GM06990 (cell line): ENCODE data around the gene BANK1.

ENCODE experiments used
- DNase-seq: peaks from one replicate; pipeline ENCODE4 v3.0.0-alpha.2; 2011; ENCODE audit not compliant: insufficient read length; ENCODE audit errors: extremely low read depth
- H3K27me3 ChIP-seq: replicated peaks from 2 replicates; pipeline ENCODE4 v1.6.0; 2011; ENCODE audit warnings: low read length; ENCODE audit not compliant: control insufficient read depth, insufficient read depth
- H3K36me3 ChIP-seq: 2 replicates; pipeline ENCODE4 v1.5.1; 2011; ENCODE audit warnings: low read length; ENCODE audit not compliant: control insufficient read depth, insufficient read depth
- H3K4me3 ChIP-seq: replicated peaks from 2 replicates; pipeline ENCODE4 v1.5.1; 2011; ENCODE audit warnings: low read depth, mild to moderate bottlenecking, control low read depth, low read length
- CTCF ChIP-seq: IDR thresholded peaks from 2 replicates; pipeline ENCODE4 v1.5.1; 2011; ENCODE audit warnings: low read length, control low read depth, mild to moderate bottlenecking, inconsistent platforms; ENCODE audit not compliant: insufficient read depth, poor library complexity, severe bottlenecking

The BANK1 gene

GRCh38 chr4:102037566-102037965, 247.0 kb downstream of the BANK1 start:
- Histone ChIP-seq H3K4me3 (no peak overlapping the region), H3K27me3 (no peaks in the 10 kb centered on the region), H3K36me3 (no peaks in the 10 kb centered on the region)
- DNase-seq, result no peak
- TF ChIP-seq CTCF, result no peak

- Histone ChIP-seq H3K4me3 (no peak overlapping the region), H3K27me3 (no peaks in the 10 kb centered on the region), H3K36me3 (no peaks in the 10 kb centered on the region)
- TF ChIP-seq CTCF, result no peak
- no peak for DNase-seq
These were observed 252.6 kb downstream of the BANK1 start for GRCh38 chr4:102042871-102043802.

- no peak for DNase-seq
- Histone ChIP-seq H3K27me3 (no peaks in the 10 kb centered on the region), H3K36me3 (no peaks in the 10 kb centered on the region), H3K4me3 (no peak overlapping the region)
- no peak for TF ChIP-seq CTCF
These were observed 257.1 kb downstream of the BANK1 start for GRCh38 chr4:102047616-102048015.

GRCh38 chr4:102055805-102056204, 265.3 kb downstream of the BANK1 start:
- H3K36me3 ChIP-seq, result no peaks in the 10 kb centered on the region
- TF ChIP-seq CTCF, result no peak
- no peak for DNase-seq
- no peaks in the 10 kb centered on the region for H3K27me3 ChIP-seq
- no peak overlapping the region for H3K4me3 ChIP-seq

- no peak overlapping the region for H3K4me3 ChIP-seq
- no peaks in the 10 kb centered on the region for H3K36me3 ChIP-seq
- no peak for DNase-seq
- H3K27me3 ChIP-seq, result no peaks in the 10 kb centered on the region
- TF ChIP-seq CTCF, result no peak
These were observed 266.6 kb downstream of the BANK1 start for GRCh38 chr4:102057122-102057521.

GRCh38 chr4:102061133-102061532, 270.6 kb downstream of the BANK1 start:
- DNase-seq, result no peak
- no peak for TF ChIP-seq CTCF
- H3K4me3 ChIP-seq, result no peak overlapping the region
- H3K36me3 ChIP-seq, result no peaks in the 10 kb centered on the region
- H3K27me3 ChIP-seq, result no peaks in the 10 kb centered on the region
